DOHH2 (cell line): Measurements from ENCODE around the gene DTNB.

Experiments used
- EZH2phosphoT487 ChIP-seq: fragments of 200-600 bp; sonication (generic); IDR thresholded peaks from 2 replicates; pipeline ENCODE4 v1.6.1; 2017; ENCODE audit warnings: borderline replicate concordance, mild to moderate bottlenecking, antibody characterized with exemption, low read length, moderate library complexity, mixed read lengths
- TF ChIP-seq, protein P1 (sequence below): fragments of 200-600 bp; sonication (generic); IDR thresholded peaks from one replicate; pipeline ENCODE4 v1.5.1; 2014; ENCODE audit warnings: antibody characterized with exemption, mild to moderate bottlenecking, low read depth, low read length; ENCODE audit not compliant: poor library complexity, severe bottlenecking

DNA sequence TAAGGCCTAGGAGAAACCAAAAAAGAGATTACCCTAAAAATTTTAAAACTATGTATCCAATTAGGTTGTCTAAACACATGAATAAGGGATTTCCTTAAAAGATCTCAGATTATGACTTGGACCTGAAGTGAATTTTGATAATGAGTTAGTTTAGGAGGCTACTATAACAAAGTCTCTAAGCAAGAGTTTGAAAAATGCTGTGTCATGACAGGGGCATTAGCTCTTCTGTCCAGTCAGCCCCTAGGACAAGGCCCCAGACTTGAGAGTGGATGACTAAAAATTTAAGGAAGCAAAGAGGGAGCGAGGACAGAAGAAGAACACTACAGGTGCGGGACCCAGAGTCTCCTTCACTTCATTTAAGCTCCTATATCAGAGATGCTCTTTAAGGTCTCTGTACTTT lies 135.9 kb downstream of the DTNB start:
- TF ChIP-seq, protein P1, sequence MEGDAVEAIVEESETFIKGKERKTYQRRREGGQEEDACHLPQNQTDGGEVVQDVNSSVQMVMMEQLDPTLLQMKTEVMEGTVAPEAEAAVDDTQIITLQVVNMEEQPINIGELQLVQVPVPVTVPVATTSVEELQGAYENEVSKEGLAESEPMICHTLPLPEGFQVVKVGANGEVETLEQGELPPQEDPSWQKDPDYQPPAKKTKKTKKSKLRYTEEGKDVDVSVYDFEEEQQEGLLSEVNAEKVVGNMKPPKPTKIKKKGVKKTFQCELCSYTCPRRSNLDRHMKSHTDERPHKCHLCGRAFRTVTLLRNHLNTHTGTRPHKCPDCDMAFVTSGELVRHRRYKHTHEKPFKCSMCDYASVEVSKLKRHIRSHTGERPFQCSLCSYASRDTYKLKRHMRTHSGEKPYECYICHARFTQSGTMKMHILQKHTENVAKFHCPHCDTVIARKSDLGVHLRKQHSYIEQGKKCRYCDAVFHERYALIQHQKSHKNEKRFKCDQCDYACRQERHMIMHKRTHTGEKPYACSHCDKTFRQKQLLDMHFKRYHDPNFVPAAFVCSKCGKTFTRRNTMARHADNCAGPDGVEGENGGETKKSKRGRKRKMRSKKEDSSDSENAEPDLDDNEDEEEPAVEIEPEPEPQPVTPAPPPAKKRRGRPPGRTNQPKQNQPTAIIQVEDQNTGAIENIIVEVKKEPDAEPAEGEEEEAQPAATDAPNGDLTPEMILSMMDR = no peak
- no peak for TF ChIP-seq EZH2phosphoT487
